HG03039 (cell line): ENCODE data around the gene SOX10.
"Not testable (repeated sequence)": the region's sequence is repeated elsewhere in the genome, so short reads cannot be mapped to it uniquely, and the experiment has no call there.

Experiments
- ATAC-seq: cut with Tn5 transposase; IDR thresholded peaks from one replicate; pipeline ENCODE4 v1.9.1; 2021; ENCODE audit warnings: mild to moderate bottlenecking, moderate library complexity; ENCODE audit not compliant: unreplicated experiment

The SOX10 gene

GRCh38 chr22:37986371-37986770, 2.0 kb upstream of the SOX10 start:
- no peak for ATAC-seq

GRCh38 chr22:37985751-37986281, 1.5 kb upstream of the SOX10 start:
- no peak for ATAC-seq

- ATAC-seq: no peak
These were observed 763 bp upstream of the SOX10 start for GRCh38 chr22:37985050-37985585.

DNA sequence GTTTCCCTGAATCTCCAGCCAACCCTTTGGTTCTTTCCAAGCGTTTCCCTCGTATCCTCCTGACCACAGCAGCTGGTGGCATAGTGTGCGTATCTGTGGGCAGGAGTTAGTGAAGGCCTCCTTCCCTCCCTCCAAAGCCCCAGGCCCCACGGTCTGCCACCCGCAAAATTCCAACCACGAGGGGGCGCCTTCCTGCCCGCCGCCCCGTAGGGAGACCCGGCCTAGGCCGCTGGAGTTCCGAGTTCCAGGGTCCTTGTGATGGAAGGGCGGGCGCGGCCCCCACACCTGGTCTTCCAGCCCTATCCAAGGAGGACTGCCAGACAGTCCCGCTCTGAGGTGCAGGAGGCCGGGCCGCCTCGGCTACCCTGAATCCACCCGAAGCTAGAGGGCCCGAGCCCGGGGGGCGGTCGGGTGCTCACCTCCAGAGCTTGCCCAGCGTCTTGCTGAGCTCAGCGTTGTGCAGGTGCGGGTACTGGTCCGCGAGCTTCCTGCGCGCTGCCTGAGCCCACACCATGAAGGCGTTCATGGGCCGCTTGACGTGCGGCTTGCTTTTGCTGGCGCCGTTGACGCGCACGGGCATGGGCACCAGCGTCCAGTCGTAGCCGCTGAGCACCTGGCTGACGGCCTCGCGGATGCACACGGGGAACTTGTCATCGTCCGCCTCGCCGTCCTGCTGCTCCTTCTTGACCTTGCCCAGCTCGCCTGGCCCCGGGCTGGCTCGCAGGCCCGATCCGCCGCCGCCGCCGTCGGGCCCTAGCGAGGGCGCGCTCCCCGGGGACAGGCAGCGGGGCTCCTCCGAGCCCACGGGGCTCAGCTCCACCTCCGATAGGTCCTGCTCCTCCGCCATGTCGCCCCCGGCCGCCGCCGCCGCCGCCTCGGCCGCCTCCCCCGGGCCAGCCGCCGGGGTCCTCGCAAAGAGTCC, 1.2 kb downstream of the SOX10 start:
- no peak for ATAC-seq

DNA sequence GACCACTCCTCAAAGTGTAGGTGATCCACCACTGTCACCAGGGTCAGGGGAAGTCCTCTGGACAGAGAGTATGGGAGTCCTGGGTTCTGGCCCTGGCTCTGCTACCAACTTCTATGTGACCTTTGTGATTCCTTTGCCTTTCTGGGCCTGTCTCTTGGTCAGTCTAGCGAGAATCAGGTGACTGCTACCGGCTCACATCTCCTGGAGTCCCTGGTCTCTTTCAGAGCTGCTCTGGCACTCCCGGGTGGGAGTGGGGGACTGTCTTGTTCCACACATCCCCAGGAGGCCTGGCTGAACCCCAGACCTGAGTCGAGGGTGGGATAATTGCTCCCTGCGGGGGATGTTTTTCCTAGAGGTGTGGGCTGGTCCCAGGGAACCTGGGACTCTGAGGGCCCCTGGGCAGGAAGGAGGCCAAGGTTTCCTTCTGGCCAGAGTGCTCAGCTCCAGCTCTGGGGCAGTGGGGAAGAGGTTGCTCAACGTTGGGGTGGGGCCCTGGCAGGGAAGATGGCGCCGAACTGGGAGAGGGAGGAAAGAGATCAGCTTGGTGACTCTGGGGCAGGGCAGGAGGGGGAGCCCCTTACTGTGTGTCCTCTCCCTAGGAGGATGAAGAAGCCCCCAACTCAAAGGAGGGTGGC, 2.1 kb downstream of the SOX10 start:
- no peak for ATAC-seq

GRCh38 chr22:37981282-37982011, 2.9 kb downstream of the SOX10 start:
- ATAC-seq: no peak

- ATAC-seq: no peak
These were observed 4.6 kb downstream of the SOX10 start for GRCh38 chr22:37979782-37980181.

DNA sequence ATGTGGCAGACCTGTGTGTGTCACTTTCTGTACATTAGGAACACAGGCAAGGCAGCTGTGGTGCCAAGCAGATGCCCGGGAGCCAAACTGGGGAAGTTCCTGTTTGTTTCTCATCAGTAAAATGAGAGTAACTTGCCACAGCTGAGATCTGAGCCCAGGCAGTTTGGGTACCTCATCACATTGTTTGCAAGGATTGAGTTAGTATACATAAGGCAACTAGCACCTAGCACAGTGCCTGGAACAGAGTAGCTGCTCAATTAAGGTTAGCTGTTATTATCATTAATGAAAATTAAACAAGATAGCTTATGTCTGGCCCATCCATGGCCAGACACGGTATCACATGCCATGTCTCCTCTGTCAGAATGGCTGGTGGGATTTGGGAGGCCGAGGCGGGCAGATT, 7.8 kb downstream of the SOX10 start:
- ATAC-seq: no peak

GRCh38 chr22:37976022-37976421, 8.3 kb downstream of the SOX10 start:
- ATAC-seq: not testable (repeated sequence)

DNA sequence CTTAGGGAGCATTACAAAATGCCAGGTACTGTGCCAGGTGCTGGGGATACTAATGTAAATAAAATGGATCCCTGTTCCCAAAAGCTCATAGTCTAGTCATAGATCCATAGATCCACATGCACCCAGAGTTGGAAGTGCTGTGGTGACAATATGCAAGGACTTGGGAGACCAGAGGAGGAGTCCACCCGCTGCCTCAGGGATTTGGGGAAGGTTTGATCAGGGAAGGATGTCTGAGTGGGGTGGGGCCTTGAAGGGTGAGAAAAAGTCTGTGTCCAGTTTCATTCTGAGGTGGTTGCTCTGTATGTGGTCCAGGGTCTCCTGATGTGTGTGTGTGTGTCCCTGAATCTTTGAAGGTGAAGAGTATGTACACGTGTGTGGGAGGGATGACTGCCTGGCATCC, 9.2 kb downstream of the SOX10 start:
- ATAC-seq: no peak

DNA sequence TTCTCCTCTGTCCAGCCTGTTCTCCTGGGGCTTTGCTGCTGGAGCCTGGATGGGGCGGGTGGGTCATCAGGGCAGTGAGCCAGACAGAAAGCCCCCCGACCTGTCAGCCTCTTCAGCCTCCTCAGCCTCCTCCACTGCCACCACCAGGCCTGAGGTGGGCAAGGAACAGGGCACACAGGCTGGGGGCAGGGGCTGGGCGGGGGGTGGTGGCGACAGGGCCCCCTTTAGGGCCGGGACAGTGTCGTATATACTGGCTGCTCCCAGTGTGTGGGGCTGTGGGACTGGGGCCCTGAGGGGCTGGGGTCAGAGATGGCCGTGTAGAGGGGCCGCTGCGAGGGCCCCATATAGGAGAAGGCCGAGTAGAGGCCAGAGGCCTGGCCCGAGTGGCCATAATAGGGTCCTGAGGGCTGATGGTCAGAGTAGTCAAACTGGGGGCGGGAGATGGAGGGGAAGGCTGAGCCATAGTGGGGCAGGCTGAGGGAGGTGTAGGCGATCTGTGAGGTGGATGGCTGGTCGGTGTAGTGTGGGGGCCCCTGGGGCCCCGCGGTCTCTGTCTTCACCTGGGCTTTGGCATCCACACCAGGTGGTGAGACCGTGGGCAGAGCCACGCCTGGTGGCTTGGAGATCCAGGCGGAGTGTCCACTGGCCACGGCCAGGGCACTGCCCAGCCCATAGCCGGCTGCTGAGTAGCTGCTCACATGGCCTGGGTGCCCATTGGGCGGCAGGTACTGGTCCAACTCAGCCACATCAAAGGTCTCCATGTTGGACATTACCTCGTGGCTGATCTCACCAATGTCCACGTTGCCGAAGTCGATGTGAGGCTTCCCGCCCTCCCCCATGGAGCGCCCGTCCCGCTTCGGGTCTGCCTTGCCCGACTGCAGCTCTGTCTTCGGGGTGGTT, 10.8 kb downstream of the SOX10 start:
- ATAC-seq: no peak

DNA sequence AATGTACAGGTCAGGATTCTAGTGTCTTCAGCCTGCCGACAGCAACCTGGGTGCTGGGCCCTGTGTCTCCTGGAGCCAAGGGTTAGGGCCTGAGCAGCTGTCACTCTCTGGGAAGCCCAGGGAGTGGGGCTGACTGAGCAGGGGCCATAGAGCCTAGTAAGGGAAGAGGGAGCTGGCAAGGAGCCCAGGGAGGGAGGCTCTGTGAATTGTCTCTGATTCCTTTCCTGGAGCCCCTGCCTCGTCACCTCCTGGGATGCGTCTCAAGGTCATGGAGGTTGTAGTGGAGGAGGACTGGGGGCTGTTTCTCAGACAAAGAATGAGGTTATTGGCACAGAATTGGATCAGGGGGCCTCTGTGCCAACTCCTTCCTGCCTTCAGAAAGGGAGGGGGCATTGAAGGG, 11.8 kb downstream of the SOX10 start:
- no peak for ATAC-seq

- no peak for ATAC-seq
These were observed 12.6 kb downstream of the SOX10 start for GRCh38 chr22:37971475-37972434.

GRCh38 chr22:37970864-37971263, 13.5 kb downstream of the SOX10 start:
- ATAC-seq: no peak

GRCh38 chr22:37968452-37969251, 15.7 kb downstream of the SOX10 start:
- ATAC-seq: no peak

- no peak for ATAC-seq
These were observed 16.5 kb downstream of the SOX10 start for GRCh38 chr22:37967637-37968451.

- no peak for ATAC-seq
These were observed 17.2 kb downstream of the SOX10 start for GRCh38 chr22:37967147-37967546.
